HCT116 (cell line): ENCODE data around the gene TYMS. TPM values are rescaled to one million over a fixed set of nuclear protein-coding genes. Genes with fewer than 3 reads are reported as not detected.

ENCODE experiments used
- total RNA-seq: library from RNA; stranded (reverse); gene quantifications from one replicate; pipeline ENCODE4 v1.2.1, GENCODE V29; 2021; ENCODE audit not compliant: unreplicated experiment

Gene TYMS
- total RNA-seq, 1 experiment from 2014 or later: 245 TPM

Other genes starting within 250 kb of the TYMS start
- gene COLEC12, start 157.0 kb upstream of the TYMS start, total RNA-seq: not detected
- gene CETN1, start 77.3 kb upstream of the TYMS start, total RNA-seq: not detected
- 0.91 TPM for gene CLUL1, start 60.7 kb upstream of the TYMS start, total RNA-seq
- 90.0 TPM for gene ENOSF1, start 55.0 kb downstream of the TYMS start, total RNA-seq
- gene YES1, start 154.6 kb downstream of the TYMS start, total RNA-seq: 84.5 TPM
- not detected for gene ADCYAP1, start 247.2 kb downstream of the TYMS start, total RNA-seq